Central memory CD4-positive, alpha-beta T cell (primary cell): ENCODE measurements around the gene HSPB2.
"Not testable (repeated sequence)": the region's sequence is repeated elsewhere in the genome, so short reads cannot be mapped to it uniquely, and the experiment has no call there.

Experiments used
- DNase-seq: peaks from one replicate; pipeline ENCODE4 v3.0.0; 2022
- total RNA-seq, 3 experiments: gene quantifications; one replicate each; lab custom pipeline; 2026; lab: John Stamatoyannopoulos, UW

Gene HSPB2
- 0 reads per million in 3 experiments for total RNA-seq

- no peak for DNase-seq
Measured at GRCh38 chr11:111912535-111912934, at the start of gene HSPB2. TSS of gene HSPB2 (plus strand) at chr11:111912734. CDS start at chr11:111912830, 96 bp downstream.

- no peak for DNase-seq
Measured at GRCh38 chr11:111870113-111870512, 42.4 kb upstream of the HSPB2 start.

- no peak for DNase-seq
Measured at GRCh38 chr11:111870522-111870885, 42.0 kb upstream of the HSPB2 start.

- DNase-seq, result peak; percentile 84
Measured at GRCh38 chr11:111870886-111871692, 41.4 kb upstream of the HSPB2 start, which contains the start of gene ALG9. TSS of gene ALG9 (minus strand) at chr11:111871581. CDS start at chr11:111871482, 99 bp downstream.

GRCh38 chr11:111871693-111872161 lies 40.8 kb upstream of the HSPB2 start:
- no peak for DNase-seq

GRCh38 chr11:111878385-111878848 lies 34.1 kb upstream of the HSPB2 start:
- no peak for DNase-seq

- peak; percentile 98 for DNase-seq
Measured at GRCh38 chr11:111878849-111879636, 33.5 kb upstream of the HSPB2 start, which contains the start of the genes CFAP68 and FDXACB1. TSS of gene CFAP68 (plus strand) at chr11:111879541. CDS start at chr11:111879561, 20 bp downstream. TSS of gene FDXACB1 (minus strand) at chr11:111879165. CDS start at chr11:111879132, 33 bp downstream.

GRCh38 chr11:111879637-111879960 lies 32.9 kb upstream of the HSPB2 start:
- no peak for DNase-seq

- DNase-seq, result no peak
Measured at GRCh38 chr11:111882202-111882601, 30.3 kb upstream of the HSPB2 start.

- DNase-seq, result not testable (repeated sequence)
Measured at GRCh38 chr11:111885053-111885452, 27.5 kb upstream of the HSPB2 start.

- DNase-seq, result no peak
Measured at GRCh38 chr11:111886032-111886431, 26.5 kb upstream of the HSPB2 start.

GRCh38 chr11:111886844-111887243 lies 25.7 kb upstream of the HSPB2 start:
- no peak for DNase-seq

- no peak for DNase-seq
Measured at GRCh38 chr11:111905411-111905810, 7.1 kb upstream of the HSPB2 start.

GRCh38 chr11:111906680-111907079 lies 5.9 kb upstream of the HSPB2 start:
- no peak for DNase-seq

GRCh38 chr11:111908639-111909305 lies 3.8 kb upstream of the HSPB2 start:
- DNase-seq, result no peak

- no peak for DNase-seq
Measured at GRCh38 chr11:111909378-111909777, 3.2 kb upstream of the HSPB2 start.

GRCh38 chr11:111910676-111911562 lies 1.6 kb upstream of the HSPB2 start:
- DNase-seq, result no peak

- no peak for DNase-seq
Measured at GRCh38 chr11:111911563-111912401, 752 bp upstream of the HSPB2 start, which contains the start of gene CRYAB. TSS of gene CRYAB (minus strand) at chr11:111911770. CDS start at chr11:111911724, 46 bp downstream.

GRCh38 chr11:111913031-111913861 lies 712 bp downstream of the HSPB2 start:
- no peak for DNase-seq

GRCh38 chr11:111913997-111914396 lies 1.5 kb downstream of the HSPB2 start:
- DNase-seq, result no peak
